ENCODE results near the gene OSBPL7. TPM values are rescaled to one million over a fixed set of nuclear protein-coding genes. Genes with fewer than 3 reads are reported as not detected.

Gene OSBPL7
- total and polyA plus RNA-seq, 2 donors (not counting 3 experiments of a cell fraction or from before 2014, with no cell fraction given): 16.2 to 29.1 TPM

DNA sequence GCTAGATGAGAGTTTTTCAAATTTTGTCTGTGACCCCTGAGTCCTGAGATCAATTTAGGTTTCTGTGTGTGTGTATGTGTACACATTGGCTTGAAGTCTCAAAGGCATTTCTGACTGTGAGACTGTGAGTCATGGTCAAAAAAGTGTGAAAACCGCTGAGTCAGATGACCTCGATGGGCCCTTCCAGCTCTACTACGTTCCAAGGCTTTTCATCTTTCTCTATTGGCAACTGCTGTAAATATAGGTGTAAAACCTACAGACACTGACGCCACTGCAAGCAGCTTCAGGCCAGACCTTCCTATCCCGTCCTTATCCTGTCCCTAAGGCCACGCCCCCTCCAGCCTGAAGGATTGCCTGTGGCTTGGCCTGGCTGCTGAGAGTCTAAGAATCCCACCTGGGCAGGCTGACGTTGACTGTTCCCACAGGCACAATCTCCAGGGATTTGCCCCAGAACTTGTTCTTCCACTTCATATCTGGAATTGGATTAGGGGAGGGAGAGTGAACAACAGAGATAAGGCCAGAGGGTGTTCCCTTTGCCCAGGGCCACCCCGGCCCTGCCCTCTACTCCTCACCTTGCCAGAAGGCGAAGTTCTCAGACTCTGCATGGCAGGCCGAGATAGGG, 11.3 kb downstream of the OSBPL7 start:
- Histone ChIP-seq H3K27ac (ENCODE audit: insufficient read depth, low read depth, low read length) (peak overlapping the region; percentile 54), H3K27me3 (ENCODE audit: control insufficient read depth in 2 of 2, insufficient read depth in 2 of 2, low read length in 2 of 2) (no peaks in the 10 kb centered on the region), H2AFZ (ENCODE audit: low read depth, low read length) (no peak overlapping the region), H3K9me1 (replicated peaks; ENCODE audit: control insufficient read depth, extremely low read depth, insufficient read depth, low read length) (no peaks in the 10 kb centered on the region), H3K9ac (replicated peaks; ENCODE audit: extremely low read depth, insufficient read depth, low read length) (no peak overlapping the region), H4K20me1 (replicated peaks; ENCODE audit: control insufficient read depth, extremely low read depth, insufficient read depth, low read length) (no peaks in the 10 kb centered on the region), H3K79me2 (ENCODE audit: control insufficient read depth, insufficient read depth, low read length) (no peaks in the 10 kb centered on the region), H3K4me3 (replicated peaks in 1 of 3; ENCODE audit: insufficient read depth in 1 of 3, low read depth in 1 of 3, low read length in 3 of 3) (no peak overlapping the region), H3K36me3 (ENCODE audit: control insufficient read depth in 2 of 2, extremely low read depth in 1 of 2, insufficient read depth in 2 of 2, low read length in 2 of 2) (peaks cover 3 to 51% of the 10 kb centered on the region in 2 experiments), H3K4me1 (ENCODE audit: control insufficient read depth, extremely low read depth, insufficient read depth, low read length) (peaks cover 9% of the 10 kb centered on the region), H3K4me2 (ENCODE audit: insufficient read depth, low read length) (no peak overlapping the region), H3K9me3 (replicated peaks; ENCODE audit: control insufficient read depth, insufficient read depth, low read length) (no peaks in the 10 kb centered on the region)
- dilution Hi-C loops (cut with MboI; ENCODE audit: extremely low pct_ligation_motif_present, low sequenced_read_pairs): no loop called here
- peak; percentile 65 for DNase-seq (ENCODE audit: low read depth, low spot score)
- FAIRE-seq: peak; percentile 91
- no TSS peak for BruUV-seq (replicated peaks)
- intact Hi-C loops (cut with micrococcal nuclease): no loop called here
- TF ChIP-seq JUN (IDR thresholded peaks at IDR 0.05; ENCODE audit: borderline replicate concordance, insufficient read depth, insufficient read length, low read depth): peak; percentile 46
- peak; percentile 78 for TF ChIP-seq FOS (IDR thresholded peaks at IDR 0.05; ENCODE audit: borderline replicate concordance, insufficient read depth, low read length)
- TF ChIP-seq, protein P1, sequence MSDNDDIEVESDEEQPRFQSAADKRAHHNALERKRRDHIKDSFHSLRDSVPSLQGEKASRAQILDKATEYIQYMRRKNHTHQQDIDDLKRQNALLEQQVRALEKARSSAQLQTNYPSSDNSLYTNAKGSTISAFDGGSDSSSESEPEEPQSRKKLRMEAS (IDR thresholded peaks at IDR 0.05; ENCODE audit: insufficient read depth, insufficient read length): no peak
- no peak for TF ChIP-seq EZH2 (IDR thresholded peaks at IDR 0.05; ENCODE audit: borderline replicate concordance, low read depth, low read length, severe bottlenecking)
- TF ChIP-seq GATA2 (IDR thresholded peaks at IDR 0.05; ENCODE audit: insufficient read depth, insufficient read length, low read depth, low read length): no peak
- POLR2A ChIA-PET: no interaction called here
- CTCF ChIA-PET: interaction anchor here (0.7 to 1.4 kb wide), 2 partner anchors 9 to 112 kb away, joined by 3 to 5 read pairs; no protein-coding TSS in a partner anchor

- dilution Hi-C loops (cut with MboI; ENCODE audit: extremely low pct_ligation_motif_present, low sequenced_read_pairs): no loop called here
- no peaks in the 10 kb centered on the region for H4K20me1 ChIP-seq (replicated peaks; ENCODE audit: control insufficient read depth, extremely low read depth, insufficient read depth, low read length)
- CTCF ChIA-PET: no interaction called here
- POLR2A ChIA-PET: interaction anchor here (0.6 kb wide), 1 partner anchor 47 kb away, joined by 3 read pairs; no protein-coding TSS in a partner anchor
- no peaks in the 10 kb centered on the region for H3K79me2 ChIP-seq (ENCODE audit: control insufficient read depth, insufficient read depth, low read length)
- H3K36me3 ChIP-seq (ENCODE audit: control insufficient read depth in 2 of 2, extremely low read depth in 1 of 2, insufficient read depth in 2 of 2, low read length in 2 of 2): peaks cover 3 to 41% of the 10 kb centered on the region in 2 experiments
- H2AFZ ChIP-seq (ENCODE audit: low read depth, low read length): no peak overlapping the region
- FAIRE-seq (no peak), DNase-seq (ENCODE audit: low read depth, low spot score) (no peak)
- no peaks in the 10 kb centered on the region for H3K9me3 ChIP-seq (replicated peaks; ENCODE audit: control insufficient read depth, insufficient read depth, low read length)
- no peaks in the 10 kb centered on the region for H3K9me1 ChIP-seq (replicated peaks; ENCODE audit: control insufficient read depth, extremely low read depth, insufficient read depth, low read length)
- no peak overlapping the region for H3K9ac ChIP-seq (replicated peaks; ENCODE audit: extremely low read depth, insufficient read depth, low read length)
- H3K4me3 ChIP-seq (replicated peaks in 1 of 3; ENCODE audit: insufficient read depth in 1 of 3, low read depth in 1 of 3, low read length in 3 of 3): no peak overlapping the region
- no peak overlapping the region for H3K4me2 ChIP-seq (ENCODE audit: insufficient read depth, low read length)
- intact Hi-C loops (cut with micrococcal nuclease): no loop called here
- no TSS peak for BruUV-seq (replicated peaks)
- H3K4me1 ChIP-seq (ENCODE audit: control insufficient read depth, extremely low read depth, insufficient read depth, low read length): peaks cover 9% of the 10 kb centered on the region
- TF ChIP-seq POLR2AphosphoS5 (IDR thresholded peaks at IDR 0.05; ENCODE audit: insufficient read depth, low read depth, low read length): no peak
- no peak for TF ChIP-seq MYC (IDR thresholded peaks at IDR 0.05; ENCODE audit: low read depth, low read length)
- TF ChIP-seq, protein P1 (IDR thresholded peaks at IDR 0.05; ENCODE audit: insufficient read depth, insufficient read length): no peak
- TF ChIP-seq EZH2 (IDR thresholded peaks at IDR 0.05; ENCODE audit: borderline replicate concordance, low read depth, low read length, severe bottlenecking): no peak
- TF ChIP-seq POLR2A (IDR thresholded peaks at IDR 0.05; ENCODE audit: low read depth, low read length): no peak
- TF ChIP-seq, protein P2, sequence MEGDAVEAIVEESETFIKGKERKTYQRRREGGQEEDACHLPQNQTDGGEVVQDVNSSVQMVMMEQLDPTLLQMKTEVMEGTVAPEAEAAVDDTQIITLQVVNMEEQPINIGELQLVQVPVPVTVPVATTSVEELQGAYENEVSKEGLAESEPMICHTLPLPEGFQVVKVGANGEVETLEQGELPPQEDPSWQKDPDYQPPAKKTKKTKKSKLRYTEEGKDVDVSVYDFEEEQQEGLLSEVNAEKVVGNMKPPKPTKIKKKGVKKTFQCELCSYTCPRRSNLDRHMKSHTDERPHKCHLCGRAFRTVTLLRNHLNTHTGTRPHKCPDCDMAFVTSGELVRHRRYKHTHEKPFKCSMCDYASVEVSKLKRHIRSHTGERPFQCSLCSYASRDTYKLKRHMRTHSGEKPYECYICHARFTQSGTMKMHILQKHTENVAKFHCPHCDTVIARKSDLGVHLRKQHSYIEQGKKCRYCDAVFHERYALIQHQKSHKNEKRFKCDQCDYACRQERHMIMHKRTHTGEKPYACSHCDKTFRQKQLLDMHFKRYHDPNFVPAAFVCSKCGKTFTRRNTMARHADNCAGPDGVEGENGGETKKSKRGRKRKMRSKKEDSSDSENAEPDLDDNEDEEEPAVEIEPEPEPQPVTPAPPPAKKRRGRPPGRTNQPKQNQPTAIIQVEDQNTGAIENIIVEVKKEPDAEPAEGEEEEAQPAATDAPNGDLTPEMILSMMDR (IDR thresholded peaks at IDR 0.05; ENCODE audit: extremely low read depth in 1 of 2, insufficient read depth in 1 of 2, low read depth in 1 of 2, low read length in 2 of 2): no peak
- TF ChIP-seq JUN (IDR thresholded peaks at IDR 0.05; ENCODE audit: borderline replicate concordance, insufficient read depth, insufficient read length, low read depth): no peak
- no peak for TF ChIP-seq FOS (IDR thresholded peaks at IDR 0.05; ENCODE audit: borderline replicate concordance, insufficient read depth, low read length)
- TF ChIP-seq GATA2 (IDR thresholded peaks at IDR 0.05; ENCODE audit: insufficient read depth, insufficient read length, low read depth, low read length): no peak
- no peaks in the 10 kb centered on the region for H3K27me3 ChIP-seq (ENCODE audit: control insufficient read depth in 2 of 2, insufficient read depth in 2 of 2, low read length in 2 of 2)
- no peak overlapping the region for H3K27ac ChIP-seq (ENCODE audit: insufficient read depth, low read depth, low read length)
Observed at GRCh38 chr17:47808830-47809480, 12.6 kb downstream of the OSBPL7 start.
